Putamen (tissue), 1 donor: ENCODE data around the gene PICALM.
"Not testable (repeated sequence)": the region's sequence is repeated elsewhere in the genome, so short reads cannot be mapped to it uniquely, and the experiment has no call there.

Source experiments
- DNase-seq: peaks from one replicate; pipeline ENCODE4 v3.0.0-alpha.2; 2016; ENCODE audit warnings: low spot score

The PICALM gene, protein sequence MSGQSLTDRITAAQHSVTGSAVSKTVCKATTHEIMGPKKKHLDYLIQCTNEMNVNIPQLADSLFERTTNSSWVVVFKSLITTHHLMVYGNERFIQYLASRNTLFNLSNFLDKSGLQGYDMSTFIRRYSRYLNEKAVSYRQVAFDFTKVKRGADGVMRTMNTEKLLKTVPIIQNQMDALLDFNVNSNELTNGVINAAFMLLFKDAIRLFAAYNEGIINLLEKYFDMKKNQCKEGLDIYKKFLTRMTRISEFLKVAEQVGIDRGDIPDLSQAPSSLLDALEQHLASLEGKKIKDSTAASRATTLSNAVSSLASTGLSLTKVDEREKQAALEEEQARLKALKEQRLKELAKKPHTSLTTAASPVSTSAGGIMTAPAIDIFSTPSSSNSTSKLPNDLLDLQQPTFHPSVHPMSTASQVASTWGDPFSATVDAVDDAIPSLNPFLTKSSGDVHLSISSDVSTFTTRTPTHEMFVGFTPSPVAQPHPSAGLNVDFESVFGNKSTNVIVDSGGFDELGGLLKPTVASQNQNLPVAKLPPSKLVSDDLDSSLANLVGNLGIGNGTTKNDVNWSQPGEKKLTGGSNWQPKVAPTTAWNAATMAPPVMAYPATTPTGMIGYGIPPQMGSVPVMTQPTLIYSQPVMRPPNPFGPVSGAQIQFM

DNA sequence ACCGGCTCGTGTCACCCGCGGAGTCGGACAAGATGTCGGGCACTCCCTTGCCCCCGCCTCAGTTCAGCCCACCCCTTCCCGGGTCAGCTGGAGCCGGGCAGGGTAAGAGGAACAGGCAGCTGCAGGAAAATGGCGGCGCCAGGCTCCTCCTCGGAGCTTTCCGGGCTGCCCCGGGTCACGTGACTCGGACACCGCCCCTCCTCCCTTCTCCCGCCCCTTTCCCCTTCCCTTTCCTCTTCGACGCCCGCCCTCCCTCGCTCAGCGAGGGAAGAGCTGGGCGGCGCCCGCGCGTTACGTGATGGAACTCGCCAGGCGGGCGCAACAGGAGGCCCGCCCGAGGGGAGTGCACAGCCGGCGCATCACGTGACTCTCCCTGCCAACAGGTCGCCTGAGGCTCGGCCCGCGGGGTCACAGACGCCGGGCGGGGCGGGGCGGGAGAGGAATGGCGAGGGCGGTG, at the start of gene PICALM:
PICALM (minus strand) TSS at position 134 of the 457 bp plus-strand sequence. CDS start 304 bp downstream, outside the sequence.
- peak; percentile 99 for DNase-seq

DNA sequence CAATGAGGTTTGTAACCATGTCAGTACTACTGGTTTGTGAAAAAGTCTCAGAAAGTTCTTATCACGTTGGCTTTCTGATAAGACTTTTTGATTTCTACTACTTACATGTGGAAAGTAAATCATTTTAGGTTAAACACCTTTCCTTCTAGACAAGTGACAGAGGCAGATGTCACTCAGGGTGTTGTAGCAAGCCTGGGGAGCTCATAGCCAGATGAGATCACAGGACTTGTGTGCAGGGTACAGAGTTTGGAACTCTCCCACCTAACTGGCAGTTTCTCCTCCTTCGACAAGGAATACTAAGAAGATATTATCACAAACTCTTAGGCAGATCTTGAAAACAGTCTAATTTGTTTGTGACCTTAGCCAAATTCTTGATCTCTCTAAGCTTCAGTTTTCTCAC, 49.4 kb upstream of the PICALM start:
- no peak for DNase-seq

DNA sequence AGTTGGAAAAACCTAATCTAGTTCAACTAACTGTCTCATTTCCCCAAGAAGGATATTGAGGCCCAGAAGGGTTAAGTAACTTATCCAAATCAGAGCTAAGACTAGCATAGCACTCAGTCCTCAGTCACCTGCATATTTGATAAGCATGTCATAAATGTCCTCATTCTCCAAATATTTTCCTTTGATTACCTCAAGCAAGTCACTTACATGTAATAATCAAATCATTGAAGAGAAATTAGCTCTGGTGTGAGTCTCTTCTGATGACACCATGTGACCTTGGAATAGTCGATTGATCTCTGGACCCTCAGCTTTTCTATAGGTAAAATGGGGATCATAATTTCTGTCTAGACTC, 48.8 kb upstream of the PICALM start:
- DNase-seq: no peak

DNA sequence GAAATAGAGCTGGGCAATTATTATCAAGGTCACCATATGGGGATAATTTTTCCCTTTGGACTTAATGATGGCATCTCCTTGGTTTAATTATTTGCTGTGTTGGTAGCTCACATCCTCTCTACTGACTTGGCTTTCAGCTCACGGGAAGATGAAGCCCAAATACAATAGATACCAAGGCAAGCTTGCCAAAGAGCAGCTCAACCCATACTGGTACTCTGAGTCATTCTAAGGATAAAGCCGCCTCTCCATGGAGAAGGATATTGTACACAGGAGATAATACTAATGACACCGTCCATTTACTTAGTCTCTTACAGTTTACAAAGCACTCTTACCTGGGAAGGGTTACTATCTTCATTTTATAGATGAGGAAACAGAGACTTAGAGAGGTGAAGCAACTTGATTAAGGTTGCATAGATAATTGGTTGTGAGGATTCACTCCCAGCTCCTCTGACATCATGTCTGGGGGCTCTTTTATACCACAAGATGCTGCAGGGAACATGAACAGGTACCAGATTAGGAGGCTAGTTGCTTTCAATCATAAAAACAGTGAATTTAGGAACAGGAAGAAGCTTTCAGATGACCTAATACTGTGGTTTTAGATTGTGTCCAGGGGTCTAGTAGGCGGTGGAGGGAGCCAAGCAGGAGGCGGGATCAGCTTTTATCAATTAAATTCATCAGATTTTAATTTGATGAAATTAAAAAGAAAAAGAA, 48.3 kb upstream of the PICALM start:
- DNase-seq: no peak

DNA sequence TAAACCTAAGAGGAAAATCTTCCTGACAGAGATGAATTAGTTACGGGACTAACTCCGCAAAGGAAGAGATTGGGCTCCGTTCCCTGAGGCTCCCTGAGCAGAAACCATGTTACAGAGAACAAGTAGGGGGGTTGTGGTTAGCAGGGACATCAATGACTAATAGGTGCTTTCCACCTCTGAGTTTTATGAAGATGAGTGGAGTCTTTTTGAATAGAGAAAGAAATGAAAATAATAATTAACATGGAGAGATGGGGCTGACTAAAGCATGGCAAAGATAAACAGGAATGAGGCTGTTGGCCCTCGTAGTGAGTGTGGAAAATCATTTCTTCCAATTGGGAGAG, 47.5 kb upstream of the PICALM start:
- DNase-seq: no peak

DNA sequence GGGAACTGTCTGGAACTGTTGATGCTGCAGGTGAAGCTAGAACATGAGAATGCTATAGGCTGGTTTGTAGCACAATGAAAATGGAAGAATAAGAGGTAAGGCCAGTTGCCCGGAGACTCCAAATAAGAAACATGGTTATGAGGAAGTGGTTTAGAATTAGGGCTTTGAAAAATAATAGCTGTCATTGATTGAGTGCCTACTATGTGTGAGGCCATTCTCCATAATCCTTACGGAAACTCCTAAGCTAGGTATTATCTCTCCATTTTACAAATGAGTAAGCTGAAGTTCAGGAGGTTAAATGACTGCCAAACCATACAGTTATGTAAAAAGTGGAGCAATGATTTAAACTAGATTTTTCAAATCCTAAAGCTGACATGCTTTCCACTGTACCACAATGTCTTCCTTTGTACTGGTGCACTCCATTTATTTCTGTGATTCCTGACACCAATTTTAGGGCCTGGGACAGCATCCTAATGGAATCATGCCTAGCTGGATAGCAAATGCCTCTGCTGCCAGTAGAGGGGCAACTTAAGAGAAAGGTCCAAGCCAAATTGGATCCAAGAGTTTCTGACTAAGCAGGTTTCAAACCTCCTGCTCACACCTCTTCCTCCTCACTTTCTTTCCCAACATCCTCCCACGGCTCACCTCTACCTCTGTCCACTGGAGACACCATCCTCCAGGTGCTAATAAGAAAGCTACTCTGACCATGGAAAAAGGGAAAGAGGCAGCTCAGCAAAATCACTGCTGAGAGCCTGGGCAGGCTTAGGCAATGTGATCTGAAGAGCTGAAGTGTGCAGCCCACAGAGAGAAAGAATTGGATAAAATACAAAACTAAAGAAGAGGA, 46.9 kb upstream of the PICALM start:
- no peak for DNase-seq

DNA sequence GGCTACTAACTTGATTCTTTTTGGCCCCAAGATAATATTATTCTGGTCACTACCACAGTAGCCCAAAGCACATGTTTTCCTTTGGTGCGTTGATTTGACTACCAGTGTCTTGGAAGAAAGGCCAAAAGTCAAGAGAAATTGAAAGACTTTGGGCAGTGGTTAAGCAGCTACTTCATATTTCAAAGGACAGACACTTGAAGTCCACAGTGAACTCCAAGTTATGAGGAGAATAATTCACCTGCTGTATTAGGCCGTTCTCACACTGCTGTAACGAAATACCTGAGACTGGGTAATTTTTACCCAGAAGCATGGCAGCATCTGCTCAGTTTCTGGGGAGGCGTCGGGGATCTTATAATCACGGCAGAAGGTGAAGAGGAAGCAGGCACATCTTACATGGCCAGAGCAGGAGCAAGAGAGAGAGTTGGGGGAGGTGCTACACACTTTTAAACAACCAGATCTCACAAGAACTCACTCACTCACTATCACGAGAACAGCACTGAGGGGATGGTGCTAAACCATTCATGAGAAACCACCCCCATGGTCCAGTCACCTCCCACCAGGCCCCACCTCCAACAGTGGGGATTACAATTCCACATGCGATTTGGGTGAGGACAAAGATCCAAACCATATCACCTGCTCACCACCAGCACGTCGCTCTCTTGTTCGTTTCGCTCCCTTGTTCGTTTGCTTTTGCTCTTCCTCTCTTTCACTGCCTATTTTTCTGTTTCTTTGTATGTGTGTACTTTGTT, 40.2 kb upstream of the PICALM start:
- no peak for DNase-seq

DNA sequence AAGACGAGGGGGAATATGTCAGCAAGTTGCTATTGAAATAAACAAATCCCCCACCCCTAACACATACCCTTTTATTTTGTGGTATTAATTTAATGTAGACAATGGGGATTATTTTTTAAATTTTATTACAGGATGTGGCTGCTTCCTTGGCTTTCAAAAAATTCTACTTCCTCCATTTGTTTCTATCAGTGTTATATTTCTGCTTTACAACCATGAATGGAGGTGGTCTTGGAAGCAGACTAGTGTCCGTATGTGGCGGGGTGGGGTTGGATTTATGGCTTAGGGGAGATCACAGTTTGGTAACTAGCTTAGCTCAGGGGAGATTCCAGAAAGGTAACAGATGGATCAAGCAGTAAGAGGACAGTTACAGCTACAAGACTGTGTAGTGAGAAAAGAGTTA, 39.3 kb upstream of the PICALM start:
- DNase-seq: no peak

DNA sequence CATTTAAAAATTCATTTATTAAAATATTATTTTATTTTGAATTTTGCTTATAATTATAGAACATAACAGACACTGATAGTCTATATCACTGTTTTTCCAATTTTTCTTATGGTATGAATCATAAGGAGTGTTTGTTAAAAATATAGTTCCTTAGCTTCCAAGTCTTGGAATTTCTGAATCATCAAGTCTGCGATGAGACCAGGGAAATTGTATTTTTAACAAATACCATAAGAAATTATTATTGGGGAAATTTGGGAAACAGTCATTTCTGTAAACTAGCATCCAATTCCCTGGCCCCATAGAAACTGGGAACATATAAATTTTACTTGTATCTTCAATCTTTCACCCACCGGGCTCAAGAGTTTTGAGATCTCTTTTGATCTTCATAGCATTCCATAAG, 38.0 kb upstream of the PICALM start:
- DNase-seq: no peak

DNA sequence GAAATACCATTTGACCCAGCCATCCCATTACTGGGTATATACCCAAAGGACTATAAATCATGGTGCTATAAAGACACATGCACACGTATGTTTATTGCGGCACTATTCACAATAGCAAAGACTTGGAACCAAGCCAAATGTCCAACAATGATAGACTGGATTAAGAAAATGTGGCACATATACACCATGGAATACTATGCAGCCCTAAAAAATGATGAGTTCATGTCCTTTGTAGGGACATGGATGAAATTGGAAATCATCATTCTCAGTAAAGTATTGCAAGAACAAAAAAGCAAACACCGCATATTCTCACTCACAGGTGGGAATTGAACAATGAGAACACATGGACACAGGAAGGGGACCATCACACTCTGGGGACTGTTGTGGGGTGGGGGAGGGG, 37.1 kb upstream of the PICALM start:
- not testable (repeated sequence) for DNase-seq

DNA sequence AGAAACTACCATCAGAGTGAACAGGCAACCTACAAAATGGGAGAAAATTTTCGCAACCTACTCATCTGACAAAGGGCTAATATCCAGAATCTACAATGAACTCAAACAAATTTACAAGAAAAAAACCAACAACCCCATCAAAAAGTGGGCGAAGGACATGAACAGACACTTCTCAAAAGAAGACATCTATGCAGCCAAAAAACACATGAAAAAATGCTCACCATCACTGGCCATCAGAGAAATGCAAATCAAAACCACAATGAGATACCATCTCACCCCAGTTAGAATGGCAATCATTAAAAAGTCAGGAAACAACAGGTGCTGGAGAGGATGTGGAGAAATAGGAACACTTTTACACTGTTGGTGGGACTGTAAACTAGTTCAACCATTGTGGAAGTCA, 36.7 kb upstream of the PICALM start:
- not testable (repeated sequence) for DNase-seq

DNA sequence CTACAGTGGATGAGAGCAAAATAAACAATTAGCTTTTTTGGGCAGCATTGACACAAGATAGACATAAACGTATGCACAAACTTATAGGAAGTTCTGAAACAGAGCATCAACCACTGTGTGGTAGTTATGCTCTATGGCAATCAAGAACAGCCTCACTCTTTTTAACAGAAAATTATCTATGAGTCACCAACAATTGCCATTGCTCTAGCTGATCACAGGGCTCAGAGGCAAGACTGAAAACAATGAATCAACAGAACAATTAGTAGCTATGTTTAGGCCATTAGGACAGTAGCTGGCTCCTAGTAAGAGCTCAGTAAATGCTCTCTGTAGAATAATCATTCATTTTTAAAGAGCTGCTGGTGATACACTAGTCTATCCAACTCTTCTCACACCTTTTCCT, 34.9 kb upstream of the PICALM start:
- peak; percentile 85 for DNase-seq

DNA sequence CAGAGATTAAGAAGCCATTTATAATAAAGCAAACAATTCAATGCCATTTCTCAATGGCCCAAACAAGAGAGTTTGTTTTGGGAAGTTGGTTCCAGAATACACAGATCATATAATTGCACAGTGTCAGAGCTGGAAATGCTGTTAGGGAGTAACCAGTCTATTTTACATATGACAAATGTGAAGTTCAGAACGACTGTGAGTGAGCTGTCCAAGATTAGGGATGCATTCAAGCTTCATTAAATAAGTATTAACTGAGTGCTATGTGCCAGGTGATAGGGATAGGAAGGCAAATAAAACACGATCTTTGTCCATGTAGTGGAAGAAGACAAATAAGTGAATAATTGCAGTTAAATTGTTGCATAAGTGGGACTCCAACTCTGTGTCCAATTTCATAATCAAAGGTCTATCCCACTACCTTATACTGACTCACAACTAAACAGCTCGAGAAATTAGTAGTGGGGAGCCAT, 33.1 kb upstream of the PICALM start:
- no peak for DNase-seq

DNA sequence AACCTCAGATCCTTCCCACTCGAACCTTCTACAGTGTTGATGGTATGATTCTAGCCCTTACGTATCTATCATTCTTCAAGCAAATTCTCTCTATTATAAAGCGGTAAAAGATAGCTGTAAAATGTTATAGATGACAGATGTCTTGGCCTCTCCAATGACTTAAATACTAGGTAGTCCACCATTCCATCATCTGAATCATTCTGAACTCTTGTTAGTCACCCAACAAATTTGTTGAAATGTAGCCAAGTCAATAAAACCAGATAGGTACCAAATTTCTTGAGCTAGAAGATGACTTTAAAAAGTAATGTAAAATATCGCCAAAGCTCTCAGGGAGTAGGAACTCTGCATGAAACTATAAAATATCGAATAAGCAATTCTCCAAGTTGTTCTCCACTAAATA, 32.6 kb upstream of the PICALM start:
- no peak for DNase-seq

DNA sequence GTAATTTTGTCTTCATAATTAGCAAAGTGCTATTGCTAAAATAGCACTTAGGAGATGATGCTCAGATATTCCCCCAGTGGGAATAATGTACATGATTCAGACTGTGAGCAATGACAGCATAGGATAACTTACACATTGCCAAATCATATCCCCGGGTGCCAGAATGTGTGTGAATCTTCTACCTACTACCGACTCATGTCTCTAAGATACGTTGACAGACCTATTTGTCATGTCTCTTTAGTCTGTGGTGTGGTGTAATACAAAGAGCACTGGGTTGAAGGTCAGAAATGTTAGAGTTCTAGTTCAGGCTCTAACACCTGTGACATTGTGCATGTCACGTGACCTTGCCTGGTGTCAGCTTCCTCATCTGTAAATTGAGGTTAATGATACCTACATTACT, 31.0 kb upstream of the PICALM start:
- no peak for DNase-seq

DNA sequence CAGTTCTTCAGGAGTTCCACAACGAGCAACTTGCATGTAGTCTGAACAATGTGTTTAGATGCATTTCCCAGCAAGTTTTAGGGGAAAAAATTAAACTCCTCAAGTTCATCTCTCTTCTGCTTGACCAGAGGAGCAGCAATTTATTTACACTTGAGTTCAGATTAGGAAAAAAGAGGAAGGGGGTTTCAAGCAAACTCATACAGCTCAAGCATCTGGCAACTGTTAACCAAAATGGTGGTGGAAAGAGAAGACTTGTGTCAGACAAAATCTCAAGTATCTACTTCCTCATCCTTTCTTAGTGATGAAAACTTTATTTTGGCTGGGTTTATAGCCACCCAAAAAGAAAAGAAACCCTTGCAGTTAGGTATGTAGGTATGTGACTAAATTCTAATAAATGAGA, 29.1 kb upstream of the PICALM start:
- DNase-seq: no peak

DNA sequence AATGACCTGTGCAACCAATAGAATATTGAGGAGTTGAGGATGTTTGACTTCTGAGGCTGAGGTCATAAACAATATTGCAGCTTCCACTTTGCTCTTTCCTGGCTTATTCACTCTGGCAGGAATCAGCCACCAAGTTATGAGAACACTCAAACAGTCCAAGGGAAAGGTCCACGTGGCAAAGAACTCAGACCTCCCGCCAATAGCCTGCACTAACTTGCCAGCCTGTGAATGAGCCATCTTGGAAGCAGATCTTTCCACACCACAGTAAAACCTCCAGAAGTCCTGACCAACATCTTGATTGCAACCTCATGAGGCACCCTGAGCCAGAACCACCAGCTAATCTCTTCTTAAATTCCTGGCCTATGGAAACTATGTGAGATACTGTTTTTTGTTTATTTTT, 22.7 kb upstream of the PICALM start:
- no peak for DNase-seq

DNA sequence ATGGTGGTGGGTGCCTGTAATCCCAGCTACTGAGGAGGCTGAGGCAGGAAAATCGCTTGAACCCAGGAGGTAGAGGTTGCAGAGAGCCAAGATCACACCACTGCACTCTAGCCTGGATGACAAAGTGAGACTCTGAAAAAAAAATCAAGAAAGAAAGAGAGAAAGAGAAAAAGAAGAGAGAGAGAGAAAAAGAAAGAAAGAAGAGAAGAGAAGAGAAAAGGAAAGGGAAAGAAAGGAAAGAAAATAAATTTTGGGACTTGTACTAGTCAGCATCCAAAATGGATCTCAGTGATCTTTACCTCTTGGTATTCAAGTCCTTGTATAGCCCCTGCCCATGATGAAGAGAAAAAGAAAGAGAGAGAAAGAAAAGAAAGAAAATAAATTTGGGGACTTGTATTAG, 22.2 kb upstream of the PICALM start:
- no peak for DNase-seq

DNA sequence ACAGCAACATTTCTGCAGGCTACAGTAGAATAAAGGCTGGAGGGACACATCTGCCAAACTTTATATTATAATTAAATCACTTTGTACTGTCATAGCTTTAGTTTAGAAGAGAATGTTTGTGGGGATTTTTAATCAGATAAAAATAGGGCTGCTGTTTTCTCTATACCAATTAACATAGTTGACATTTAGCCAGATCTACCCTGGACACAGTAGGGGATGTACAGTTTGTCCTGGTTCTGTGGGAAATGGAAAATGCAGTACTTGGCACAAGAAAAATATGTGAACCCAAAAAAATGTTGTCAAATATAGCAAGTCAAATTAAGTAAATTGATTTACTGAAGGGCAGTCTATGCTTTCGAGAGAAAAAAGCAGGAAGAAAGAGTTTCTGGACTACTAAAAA, 20.8 kb upstream of the PICALM start:
- no peak for DNase-seq

DNA sequence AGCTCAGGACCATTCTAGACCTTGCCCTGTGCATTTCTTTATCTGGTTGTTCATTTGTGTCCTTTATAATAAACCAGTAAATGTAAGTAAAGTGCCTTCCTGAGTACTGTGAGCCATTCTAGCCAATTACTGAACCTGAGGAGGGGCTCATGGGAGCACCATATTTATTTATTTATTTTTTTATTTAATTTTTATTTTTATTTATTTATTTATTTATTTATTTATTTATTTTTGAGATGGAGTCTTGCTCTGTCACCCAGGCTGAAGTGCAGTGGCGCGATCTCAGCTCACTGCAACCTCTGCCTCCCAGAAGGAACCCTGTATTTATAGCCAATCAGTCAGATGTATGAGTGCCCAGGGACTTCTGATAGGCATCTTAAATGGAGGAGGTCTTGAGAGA, 18.8 kb upstream of the PICALM start:
- DNase-seq: not testable (repeated sequence)

DNA sequence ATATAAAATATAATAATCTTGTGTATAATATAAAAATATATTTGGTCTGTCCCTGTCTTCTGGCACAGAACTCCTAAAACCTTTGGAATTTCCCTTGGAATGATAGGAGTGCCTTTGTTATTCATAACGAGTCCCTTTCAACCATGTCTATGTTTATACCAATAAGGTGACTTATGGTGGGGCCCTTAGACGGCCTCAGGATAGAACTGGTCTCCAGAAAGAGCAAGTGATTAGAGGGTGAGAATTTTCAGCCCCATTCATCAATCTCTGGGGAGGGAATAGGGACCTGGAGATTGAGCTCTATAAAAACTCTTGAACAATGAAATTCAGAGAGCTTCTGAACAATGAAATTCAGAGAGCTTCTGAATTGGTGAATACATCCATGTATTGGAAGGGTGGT, 18.4 kb upstream of the PICALM start:
- no peak for DNase-seq
